ENCODE data around the gene PEAR1. TPM values are rescaled to one million over a fixed set of nuclear protein-coding genes. Genes with fewer than 3 reads are reported as not detected.

PEAR1 gene
- polyA plus RNA-seq, 2 of the 4 experiments (the other 2 are of a cell fraction): 1.7 to 5.0 TPM

- peak; percentile 52 to 78; a peak in 4 of 6 replicates for ATAC-seq
- no peak for FAIRE-seq
- Histone ChIP-seq H3K9me3 (no peaks in the 10 kb centered on the region), H3K4me1 (peaks cover 20% of the 10 kb centered on the region), H3K27ac (peak overlapping the region in 1 of 2 experiments; percentile 52; a peak in 2 of 6 replicates), H3K4me2 (peak overlapping the region; percentile 59), H3K4me3 (no peak overlapping the region)
- 38% methylated on average over 5 of the region's 18 CpGs for WGBS (ENCODE audit: missing lambda C conversion rate)
- ChIA-PET CTCF (interaction anchor here (0.6 to 6.7 kb wide), 22 partner anchors 17 to 310 kb away, joined by 3 to 102 read pairs (median 4); partner anchors contain the start of genes INSRR, NTRK1 and PEAR1), POLR2A (interaction anchor here (0.7 to 1.3 kb wide), 2 partner anchors 12 to 14 kb away, joined by 3 to 4 read pairs; no protein-coding TSS in a partner anchor)
- DNase-seq (ENCODE audit: low read depth in 1 of 2, low spot score in 1 of 2): peak; percentile 43 to 66
- TF ChIP-seq REST (IDR thresholded peaks at IDR 0.05) (no peak), CTCF (IDR thresholded peaks at IDR 0.05) (peak; percentile 83), NFE2L2 (conservative IDR thresholded peaks at IDR 0.05; ENCODE audit: low read length) (no peak), RAD21 (conservative IDR thresholded peaks at IDR 0.05 in 1 of 2, IDR thresholded peaks at IDR 0.05 in 1 of 2) (peak; percentile 37 to 50; a peak in 4 of 5 replicates), CEBPB (IDR thresholded peaks at IDR 0.05) (no peak), EP300 (IDR thresholded peaks at IDR 0.05) (no peak), HMGXB4 (CRISPR knock-in tag; IDR thresholded peaks at IDR 0.05; ENCODE audit: borderline replicate concordance) (no peak), SMC3 (IDR thresholded peaks at IDR 0.05) (peak; percentile 53; the same call in 2 of the 3 replicates), USF2 (IDR thresholded peaks at IDR 0.05) (no peak), ZFP36 (IDR thresholded peaks at IDR 0.05; ENCODE audit: borderline replicate concordance, partially characterized antibody) (no peak), TP53 (CRISPR knock-in tag; IDR thresholded peaks at IDR 0.05) (no peak), POLR2A (IDR thresholded peaks at IDR 0.05; ENCODE audit: low read length) (no peak), RCOR1 (IDR thresholded peaks at IDR 0.05; ENCODE audit: low read depth, low read length) (no peak), RNF2 (IDR thresholded peaks at IDR 0.05; ENCODE audit: borderline replicate concordance, low read depth) (no peak), E2F6 (IDR thresholded peaks at IDR 0.05; ENCODE audit: borderline replicate concordance, low read depth) (no peak), CHD2 (IDR thresholded peaks at IDR 0.05; ENCODE audit: low read length, partially characterized antibody) (no peak), ESRRA (IDR thresholded peaks at IDR 0.05; ENCODE audit: borderline replicate concordance, low read length) (no peak), PBX3 (IDR thresholded peaks at IDR 0.05) (no peak), KDM1A (IDR thresholded peaks at IDR 0.05; ENCODE audit: low read depth) (no peak), ELK1 (IDR thresholded peaks at IDR 0.05; ENCODE audit: low read depth, low read length) (no peak)
Observed at GRCh38 chr1:156910309-156910782, 16.8 kb downstream of the PEAR1 start.

Measured in A549 (cell line).